AG04449 (cell line): ENCODE data around the gene ZFP92.
"Not testable (repeated sequence)": the region's sequence is repeated elsewhere in the genome, so short reads cannot be mapped to it uniquely, and the experiment has no call there.

Experiments used
- CTCF ChIA-PET: fragments of 350-600 bp; formaldehyde crosslinking; extraction: SDS; loops from one replicate; lab custom pipeline; 2021; ENCODE audit warnings: antibody characterized with exemption; lab: Yijun Ruan, JAX
- POLR2A ChIA-PET: fragments of 400-600, 350-600 bp; formaldehyde crosslinking; extraction: SDS; loops from one replicate; lab custom pipeline; 2020; ENCODE audit warnings: antibody characterized with exemption, inconsistent platforms; lab: Yijun Ruan, JAX
- DNase-seq: peaks from one replicate; pipeline ENCODE4 v3.0.0-alpha.2; 2010; ENCODE audit warnings: low read depth, low spot score
- H3K4me3 ChIP-seq: 2 replicates; pipeline ENCODE4 v1.5.1; 2011; ENCODE audit warnings: low read depth, mild to moderate bottlenecking, control low read depth, low read length
- CTCF ChIP-seq: IDR thresholded peaks from one replicate; pipeline ENCODE4 v1.5.1; 2011; ENCODE audit warnings: mild to moderate bottlenecking, moderate library complexity, low read length, control low read depth, inconsistent platforms; ENCODE audit not compliant: insufficient read depth; ENCODE audit errors: missing control alignments

ZFP92 gene

DNA sequence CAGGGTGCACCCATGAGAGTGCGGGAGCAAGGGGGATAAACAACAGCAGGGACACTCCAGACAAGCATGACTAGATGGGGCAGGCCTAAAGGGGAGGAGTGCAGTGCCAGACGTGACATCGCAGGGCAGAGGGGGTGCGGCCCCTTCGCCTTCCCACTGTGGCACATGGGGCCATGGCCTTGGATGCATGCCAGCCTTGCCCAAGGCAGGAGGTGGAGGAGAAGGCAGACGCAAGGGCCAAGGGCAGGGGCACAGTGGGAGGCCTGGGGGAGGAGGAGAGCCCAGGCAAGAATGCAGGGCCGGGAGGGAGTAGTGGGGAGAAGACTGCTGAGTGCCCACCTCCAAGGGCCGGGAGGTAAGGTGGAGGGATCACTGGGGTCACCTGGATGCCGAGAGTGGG is 31.8 kb upstream of the ZFP92 start:
- ChIA-PET CTCF (no interaction called here), POLR2A (no interaction called here)
- H3K4me3 ChIP-seq, result no peak overlapping the region
- DNase-seq, result no peak
- no peak for TF ChIP-seq CTCF

GRCh38 chrX:153379971-153380581 is 31.2 kb upstream of the ZFP92 start:
- CTCF ChIA-PET, result no interaction called here
- no peak for TF ChIP-seq CTCF
- H3K4me3 ChIP-seq, result no peak overlapping the region
- POLR2A ChIA-PET, result no interaction called here
- DNase-seq, result no peak

- TF ChIP-seq CTCF, result no peak
- no peak for DNase-seq
- no peak overlapping the region for H3K4me3 ChIP-seq
- ChIA-PET POLR2A (no interaction called here), CTCF (no interaction called here)
These were observed 30.6 kb upstream of the ZFP92 start for GRCh38 chrX:153380691-153381090.

DNA sequence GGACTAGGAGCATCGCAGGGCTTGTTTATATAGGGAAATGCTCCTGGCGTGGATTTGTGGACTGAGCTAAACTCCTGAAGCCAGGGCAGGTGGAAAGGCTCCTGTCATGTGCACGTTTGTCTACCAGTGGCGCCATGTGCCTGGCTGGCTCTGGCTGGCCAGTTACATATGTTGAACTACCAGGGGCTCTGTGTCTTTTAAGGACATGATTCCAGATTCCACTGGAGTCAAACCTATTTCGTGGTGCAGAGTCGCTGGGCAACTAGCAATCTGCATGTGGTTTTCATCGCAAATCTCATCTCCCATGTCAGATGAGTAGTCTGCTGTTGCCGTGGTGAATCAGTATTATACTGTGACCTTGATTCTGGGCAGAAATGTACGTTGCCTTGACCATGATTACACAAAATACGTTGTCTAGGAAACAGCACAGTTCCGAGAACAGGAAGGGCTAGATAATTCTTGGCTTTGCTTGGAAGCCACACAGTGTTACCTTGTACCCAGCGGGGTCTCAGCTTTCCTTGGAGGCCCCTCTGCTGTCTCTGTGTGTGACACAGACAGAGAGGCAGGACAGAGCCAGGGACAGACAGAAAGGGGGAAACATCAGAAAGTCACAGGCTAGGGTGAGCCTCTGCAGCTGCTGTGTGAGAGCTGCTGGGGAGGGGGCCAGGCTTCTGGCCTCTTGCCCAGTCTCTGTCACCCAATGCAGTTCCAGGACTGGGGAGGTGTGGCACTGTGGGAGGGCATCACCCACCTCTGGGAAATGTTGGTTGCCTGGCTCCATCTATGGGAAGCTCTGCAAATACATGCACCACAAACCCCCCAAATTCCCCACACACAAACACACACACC is 29.4 kb upstream of the ZFP92 start:
- CTCF ChIA-PET, result no interaction called here
- peak; percentile 62 for DNase-seq
- POLR2A ChIA-PET, result no interaction called here
- H3K4me3 ChIP-seq, result no peak overlapping the region
- TF ChIP-seq CTCF, result peak; percentile 11

GRCh38 chrX:153382563-153383482 is 28.4 kb upstream of the ZFP92 start:
- ChIA-PET POLR2A (no interaction called here), CTCF (no interaction called here)
- no peak for TF ChIP-seq CTCF
- no peak overlapping the region for H3K4me3 ChIP-seq
- DNase-seq, result no peak

GRCh38 chrX:153384390-153384789 is 26.9 kb upstream of the ZFP92 start:
- no peak for DNase-seq
- H3K4me3 ChIP-seq, result no peak overlapping the region
- ChIA-PET POLR2A (no interaction called here), CTCF (no interaction called here)
- TF ChIP-seq CTCF, result no peak

- H3K4me3 ChIP-seq, POLR2A ChIA-PET, DNase-seq: not testable (repeated sequence)
- CTCF ChIA-PET, result interaction anchor here (1.2 kb wide), 1 partner anchor 76 kb away, joined by 3 read pairs; no protein-coding TSS in a partner anchor
These were observed 26.3 kb upstream of the ZFP92 start for GRCh38 chrX:153384973-153385372.
